Muscle of leg (tissue), 11 donors: ENCODE data around the gene NEU4. TPM values are rescaled to one million over a fixed set of nuclear protein-coding genes. Genes with fewer than 3 reads are reported as not detected.

Experiments
- DNase-seq: peaks from one replicate; pipeline ENCODE4 v3.0.0; 2013
- H3K27ac ChIP-seq: one replicate; pipeline ENCODE4 v1.5.1; 2013; ENCODE audit warnings: mild to moderate bottlenecking, low read length, control low read depth
- H3K27me3 ChIP-seq: one replicate; pipeline ENCODE4 v1.6.1; 2013; ENCODE audit warnings: low read length; ENCODE audit not compliant: control insufficient read depth, insufficient read depth
- H3K36me3 ChIP-seq: one replicate; pipeline ENCODE4 v1.6.1; 2013; ENCODE audit warnings: low read length; ENCODE audit not compliant: control insufficient read depth, insufficient read depth
- H3K4me1 ChIP-seq: one replicate; pipeline ENCODE4 v1.6.1; 2013; ENCODE audit warnings: low read length; ENCODE audit not compliant: control insufficient read depth, insufficient read depth
- H3K4me3 ChIP-seq: one replicate; pipeline ENCODE4 v1.5.1; 2013; ENCODE audit warnings: low read length, control low read depth
- H3K9me3 ChIP-seq: replicated peaks from 2 replicates; pipeline ENCODE4 v1.6.1; 2013; ENCODE audit warnings: low read depth, low read length; ENCODE audit not compliant: control insufficient read depth
- WGBS: methylation state at CpG from one replicate; pipeline ENCODE4 v1.1.5; 2013; ENCODE audit warnings: missing lambda C conversion rate; ENCODE audit not compliant: insufficient coverage; 5-methylcytosine and 5-hydroxymethylcytosine counted together
- polyA plus RNA-seq, 8 donors: library from polyadenylated mRNA; unstranded; fragments of 120-200 nt; gene quantifications; one replicate each; pipeline versions ENCODE4 v1.2.1 to v1.2.3, GENCODE V29; 2013; ENCODE audit warnings: inconsistent platforms in 1 of 8, low replicate concordance in 1 of 8; ENCODE audit not compliant: insufficient read length in 8 of 8, insufficient read depth in 1 of 8
- total RNA-seq: library from RNA; stranded (reverse); fragments of 120-200 nt; gene quantifications from one replicate; pipeline ENCODE4 v1.2.4, GENCODE V29; 2013

NEU4 gene
- total and polyA plus RNA-seq, 9 donors = 4.6 to 10.1 (median 6.7) TPM

GRCh38 chr2:241836292-241836691 is 27.3 kb downstream of the NEU4 start:
- 73% methylated on average over 1 of the region's 6 CpGs for WGBS
- Histone ChIP-seq H3K36me3 (no peaks in the 10 kb centered on the region), H3K4me3 (no peak overlapping the region), H3K27me3 (peaks cover 17% of the 10 kb centered on the region), H3K4me1 (no peaks in the 10 kb centered on the region), H3K9me3 (no peaks in the 10 kb centered on the region), H3K27ac (no peak overlapping the region)
- no peak for DNase-seq

GRCh38 chr2:241837197-241837965 is 28.4 kb downstream of the NEU4 start:
- WGBS = 49% methylated on average over 4 of the region's 13 CpGs
- peaks cover 16% of the 10 kb centered on the region for H3K27me3 ChIP-seq

GRCh38 chr2:241841181-241842066 is 32.4 kb downstream of the NEU4 start:
- DNase-seq = no peak
- Histone ChIP-seq H3K27ac (no peak overlapping the region), H3K4me1 (peaks cover 24% of the 10 kb centered on the region), H3K36me3 (no peaks in the 10 kb centered on the region), H3K4me3 (no peak overlapping the region), H3K27me3 (peaks cover 14% of the 10 kb centered on the region), H3K9me3 (no peaks in the 10 kb centered on the region)
- WGBS = 57% methylated on average over 11 of the region's 28 CpGs

More at GRCh38 chr2:241837197-241837965, 28.4 kb downstream of the NEU4 start:
- no peak for DNase-seq
- Histone ChIP-seq H3K36me3 (no peaks in the 10 kb centered on the region), H3K4me3 (no peak overlapping the region), H3K27ac (no peak overlapping the region), H3K4me1 (no peaks in the 10 kb centered on the region), H3K9me3 (no peaks in the 10 kb centered on the region)

GRCh38 chr2:241842067-241842415 is 33.0 kb downstream of the NEU4 start:
- WGBS = 73% methylated on average over 2 of the region's 11 CpGs
- H3K27ac ChIP-seq = no peak overlapping the region

GRCh38 chr2:241842620-241843211 is 33.7 kb downstream of the NEU4 start:
- WGBS = 53% methylated on average over 24 of the region's 29 CpGs
- Histone ChIP-seq H3K27me3 (peaks cover 8% of the 10 kb centered on the region), H3K4me3 (no peak overlapping the region), H3K9me3 (no peaks in the 10 kb centered on the region), H3K36me3 (no peaks in the 10 kb centered on the region), H3K27ac (peak overlapping the region; percentile 58), H3K4me1 (peaks cover 24% of the 10 kb centered on the region)
- DNase-seq = peak; percentile 60

More at GRCh38 chr2:241842067-241842415, 33.0 kb downstream of the NEU4 start:
- peaks cover 24% of the 10 kb centered on the region for H3K4me1 ChIP-seq
- DNase-seq = no peak
- H3K4me3 ChIP-seq = no peak overlapping the region
- no peaks in the 10 kb centered on the region for H3K36me3 ChIP-seq
- no peaks in the 10 kb centered on the region for H3K9me3 ChIP-seq
- H3K27me3 ChIP-seq = peaks cover 13% of the 10 kb centered on the region

- 55% methylated on average over 29 of the region's 52 CpGs for WGBS
- Histone ChIP-seq H3K27ac (peak overlapping the region; percentile 58), H3K36me3 (no peaks in the 10 kb centered on the region), H3K9me3 (no peaks in the 10 kb centered on the region), H3K4me3 (no peak overlapping the region), H3K27me3 (peaks cover 5% of the 10 kb centered on the region), H3K4me1 (peaks cover 24% of the 10 kb centered on the region)
- DNase-seq = no peak
These were observed 34.5 kb downstream of the NEU4 start for GRCh38 chr2:241843321-241844065.

- peaks cover 3% of the 10 kb centered on the region for H3K27me3 ChIP-seq
- peak; percentile 94 for DNase-seq
- no peaks in the 10 kb centered on the region for H3K36me3 ChIP-seq
- H3K4me3 ChIP-seq = peak overlapping the region; percentile 43
- H3K27ac ChIP-seq = no peak overlapping the region
- H3K4me1 ChIP-seq = peaks cover 24% of the 10 kb centered on the region
- no peaks in the 10 kb centered on the region for H3K9me3 ChIP-seq
- WGBS = 3% methylated on average over 61 of the region's 65 CpGs
These were observed 35.2 kb downstream of the NEU4 start for GRCh38 chr2:241844066-241844728.

GRCh38 chr2:241844831-241845578 is 36.0 kb downstream of the NEU4 start:
- Histone ChIP-seq H3K27ac (no peak overlapping the region), H3K36me3 (no peaks in the 10 kb centered on the region), H3K4me3 (peak overlapping the region; percentile 43), H3K9me3 (no peaks in the 10 kb centered on the region), H3K4me1 (peaks cover 24% of the 10 kb centered on the region), H3K27me3 (peaks cover 3% of the 10 kb centered on the region)
- no peak for DNase-seq
- 57% methylated on average over 29 of the region's 37 CpGs for WGBS

GRCh38 chr2:241846406-241846805 is 37.4 kb downstream of the NEU4 start:
- Histone ChIP-seq H3K27ac (no peak overlapping the region), H3K4me1 (peaks cover 24% of the 10 kb centered on the region), H3K4me3 (no peak overlapping the region), H3K27me3 (peaks cover 3% of the 10 kb centered on the region), H3K9me3 (no peaks in the 10 kb centered on the region), H3K36me3 (no peaks in the 10 kb centered on the region)
- 76% methylated on average over 22 of the region's 22 CpGs for WGBS
- no peak for DNase-seq
